Astrocyte (in vitro differentiated cells and primary cell): Measurements from ENCODE around the gene ARHGAP26.

ENCODE experiments used
- EZH2 ChIP-seq: IDR thresholded peaks from 2 replicates; pipeline ENCODE4 v1.6.1; 2012; ENCODE audit warnings: mild to moderate bottlenecking, low read length, inconsistent platforms; ENCODE audit not compliant: insufficient read depth
- TF ChIP-seq, protein P1 (sequence below): IDR thresholded peaks from 2 replicates; pipeline ENCODE4 v1.5.1; 2011; ENCODE audit warnings: low read depth, mild to moderate bottlenecking, inconsistent platforms, low read length, moderate library complexity; ENCODE audit not compliant: insufficient read depth

DNA sequence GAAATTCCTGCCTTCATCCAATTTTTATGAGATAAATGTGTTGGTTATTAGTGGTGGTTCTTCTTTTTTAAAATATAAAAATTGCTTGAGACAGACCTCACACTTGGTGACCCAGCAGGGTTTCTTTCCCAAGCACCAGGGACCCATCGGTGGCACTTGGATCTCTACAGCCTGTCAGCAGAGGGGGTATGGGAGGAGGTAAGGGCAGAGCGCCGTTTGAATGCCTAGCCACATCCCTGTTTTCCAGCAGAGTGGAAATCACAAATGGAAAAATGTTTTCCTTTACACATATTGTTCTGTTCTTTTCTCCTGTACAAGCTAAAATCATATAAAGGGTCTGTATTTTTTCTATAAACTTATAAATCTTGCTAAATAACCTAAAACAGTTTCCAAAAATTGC is 385.3 kb downstream of the ARHGAP26 start:
- TF ChIP-seq, protein P1, sequence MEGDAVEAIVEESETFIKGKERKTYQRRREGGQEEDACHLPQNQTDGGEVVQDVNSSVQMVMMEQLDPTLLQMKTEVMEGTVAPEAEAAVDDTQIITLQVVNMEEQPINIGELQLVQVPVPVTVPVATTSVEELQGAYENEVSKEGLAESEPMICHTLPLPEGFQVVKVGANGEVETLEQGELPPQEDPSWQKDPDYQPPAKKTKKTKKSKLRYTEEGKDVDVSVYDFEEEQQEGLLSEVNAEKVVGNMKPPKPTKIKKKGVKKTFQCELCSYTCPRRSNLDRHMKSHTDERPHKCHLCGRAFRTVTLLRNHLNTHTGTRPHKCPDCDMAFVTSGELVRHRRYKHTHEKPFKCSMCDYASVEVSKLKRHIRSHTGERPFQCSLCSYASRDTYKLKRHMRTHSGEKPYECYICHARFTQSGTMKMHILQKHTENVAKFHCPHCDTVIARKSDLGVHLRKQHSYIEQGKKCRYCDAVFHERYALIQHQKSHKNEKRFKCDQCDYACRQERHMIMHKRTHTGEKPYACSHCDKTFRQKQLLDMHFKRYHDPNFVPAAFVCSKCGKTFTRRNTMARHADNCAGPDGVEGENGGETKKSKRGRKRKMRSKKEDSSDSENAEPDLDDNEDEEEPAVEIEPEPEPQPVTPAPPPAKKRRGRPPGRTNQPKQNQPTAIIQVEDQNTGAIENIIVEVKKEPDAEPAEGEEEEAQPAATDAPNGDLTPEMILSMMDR = no peak
- no peak for TF ChIP-seq EZH2
